ENCODE measurements around the gene ITGA5. TPM values are rescaled to one million over a fixed set of nuclear protein-coding genes. Genes with fewer than 3 reads are reported as not detected.

ITGA5 gene
- total RNA-seq, 6 experiments from 2014 or later, result 261 to 355 (median 329) TPM

DNA sequence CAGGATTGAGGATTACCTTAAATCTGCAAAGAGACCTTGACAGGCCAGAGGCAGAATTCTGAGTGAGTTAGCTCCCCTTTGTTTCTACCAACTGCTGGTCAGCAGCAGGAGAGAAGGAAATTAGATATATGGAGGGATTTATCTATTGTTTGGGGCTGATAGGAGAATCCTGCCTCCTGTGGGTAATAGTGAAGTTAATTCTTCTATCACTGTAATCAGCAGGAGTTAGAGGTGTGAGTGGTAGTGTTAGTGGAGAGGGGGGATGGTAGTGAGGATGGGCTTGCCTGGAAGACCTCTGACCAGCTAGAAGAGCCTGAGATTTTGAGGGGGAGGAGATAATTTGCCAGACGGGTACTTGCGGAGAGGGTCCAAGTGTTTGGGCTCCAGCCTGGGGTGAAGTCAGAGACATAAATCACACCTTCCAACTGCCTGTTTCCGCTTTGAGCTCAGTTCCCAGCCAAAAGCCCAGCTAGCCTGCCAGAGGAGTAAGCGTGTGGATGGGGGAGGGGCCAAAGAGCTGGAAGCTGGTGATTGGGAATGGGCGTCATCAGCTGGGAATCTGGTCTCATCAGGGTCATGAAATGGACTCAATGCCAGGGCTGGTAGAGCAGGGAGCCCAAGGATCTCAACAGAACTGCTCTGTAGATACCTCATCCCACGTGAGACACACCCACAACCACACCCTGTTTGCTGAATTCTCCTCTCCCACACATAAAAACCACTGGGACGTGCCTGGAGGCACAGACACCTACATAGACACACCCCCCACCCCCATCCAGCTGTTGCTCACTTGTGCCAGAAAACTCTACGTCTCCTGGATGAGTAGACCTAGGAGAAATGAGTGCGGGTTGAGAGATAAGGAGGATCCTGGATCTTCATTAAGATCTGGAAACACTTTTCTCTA is 13.1 kb upstream of the ITGA5 start:
- H3K27ac Mint-ChIP-seq, result peak overlapping the region; percentile 69
- H3K27me3 Mint-ChIP-seq (ENCODE audit: insufficient read depth), result peaks cover 1% of the 10 kb centered on the region
- H3K4me3 Mint-ChIP-seq, result peak overlapping the region; percentile 63

DNA sequence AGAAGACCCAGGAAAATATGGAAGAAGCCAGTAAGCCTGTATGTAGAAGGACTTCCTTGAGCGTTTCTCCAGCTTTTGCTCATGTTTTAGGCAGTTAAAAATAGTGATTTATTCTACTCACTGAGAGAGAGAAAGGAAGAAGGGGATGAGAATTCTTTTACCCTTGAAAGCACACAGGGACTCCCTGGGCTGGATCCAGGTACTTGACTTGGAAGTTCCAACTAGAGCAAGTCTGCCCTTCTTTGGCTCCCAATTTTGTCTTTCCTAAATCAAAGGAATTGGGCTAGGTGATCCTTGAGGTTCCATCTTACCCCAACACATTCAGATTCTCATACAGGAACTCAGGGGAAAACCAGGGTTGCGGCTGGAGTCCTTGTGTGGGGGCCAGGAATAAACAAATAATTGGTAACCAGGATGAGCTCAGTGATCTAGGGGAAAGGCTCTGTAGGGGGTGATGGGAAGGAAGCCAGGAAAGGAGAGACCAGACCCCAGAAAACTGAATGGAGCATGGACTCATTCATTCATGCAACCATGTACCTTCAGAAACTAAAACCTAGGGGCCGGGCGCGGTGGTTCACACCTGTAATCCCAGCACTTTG is 11.5 kb upstream of the ITGA5 start:
- Mint-ChIP-seq H3K9me3 (no peaks in the 10 kb centered on the region), H3K4me1 (ENCODE audit: low read depth) (peaks cover 69% of the 10 kb centered on the region), H3K36me3 (ENCODE audit: low read depth) (no peaks in the 10 kb centered on the region), H3K4me3 (no peak overlapping the region), H3K27me3 (ENCODE audit: insufficient read depth) (peaks cover 1% of the 10 kb centered on the region), H3K27ac (no peak overlapping the region)
- TF ChIP-seq, protein P1, sequence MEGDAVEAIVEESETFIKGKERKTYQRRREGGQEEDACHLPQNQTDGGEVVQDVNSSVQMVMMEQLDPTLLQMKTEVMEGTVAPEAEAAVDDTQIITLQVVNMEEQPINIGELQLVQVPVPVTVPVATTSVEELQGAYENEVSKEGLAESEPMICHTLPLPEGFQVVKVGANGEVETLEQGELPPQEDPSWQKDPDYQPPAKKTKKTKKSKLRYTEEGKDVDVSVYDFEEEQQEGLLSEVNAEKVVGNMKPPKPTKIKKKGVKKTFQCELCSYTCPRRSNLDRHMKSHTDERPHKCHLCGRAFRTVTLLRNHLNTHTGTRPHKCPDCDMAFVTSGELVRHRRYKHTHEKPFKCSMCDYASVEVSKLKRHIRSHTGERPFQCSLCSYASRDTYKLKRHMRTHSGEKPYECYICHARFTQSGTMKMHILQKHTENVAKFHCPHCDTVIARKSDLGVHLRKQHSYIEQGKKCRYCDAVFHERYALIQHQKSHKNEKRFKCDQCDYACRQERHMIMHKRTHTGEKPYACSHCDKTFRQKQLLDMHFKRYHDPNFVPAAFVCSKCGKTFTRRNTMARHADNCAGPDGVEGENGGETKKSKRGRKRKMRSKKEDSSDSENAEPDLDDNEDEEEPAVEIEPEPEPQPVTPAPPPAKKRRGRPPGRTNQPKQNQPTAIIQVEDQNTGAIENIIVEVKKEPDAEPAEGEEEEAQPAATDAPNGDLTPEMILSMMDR (IDR thresholded peaks at IDR 0.05), result no peak
- no peak for DNase-seq

More for the DNA sequence above, 13.1 kb upstream of the ITGA5 start:
- Mint-ChIP-seq H3K9me3 (no peaks in the 10 kb centered on the region), H3K36me3 (ENCODE audit: low read depth) (no peaks in the 10 kb centered on the region), H3K4me1 (ENCODE audit: low read depth) (peaks cover 62% of the 10 kb centered on the region)
- TF ChIP-seq, protein P1 (IDR thresholded peaks at IDR 0.05), result peak; percentile 33; the same call in 1 of the 2 replicates
- DNase-seq, result peak; percentile 58

DNA sequence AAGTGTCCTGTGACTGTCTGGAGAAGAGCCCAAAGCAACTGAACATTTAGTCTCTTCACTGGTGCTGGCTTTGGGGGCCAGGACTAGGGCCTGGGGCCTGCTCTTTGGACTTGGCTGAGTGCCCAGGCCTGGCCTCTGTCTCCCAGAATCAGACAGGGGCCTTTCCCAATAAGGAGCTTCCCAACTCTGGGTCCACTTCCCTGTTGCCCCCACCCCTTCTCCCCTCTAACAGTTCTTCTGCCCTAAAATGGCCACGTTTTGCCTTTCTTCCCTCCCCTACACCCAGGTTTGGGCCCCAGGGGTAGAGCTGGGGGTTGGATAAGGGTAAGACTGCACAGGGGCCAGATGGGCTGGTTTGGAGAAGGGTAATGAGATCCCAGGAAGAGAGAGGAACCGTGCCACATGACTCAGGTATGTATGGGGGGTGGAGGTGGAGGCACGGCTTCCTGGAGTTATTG is 10.0 kb upstream of the ITGA5 start:
- Mint-ChIP-seq H3K27ac (peak overlapping the region; percentile 89), H3K4me1 (ENCODE audit: low read depth) (peaks cover 77% of the 10 kb centered on the region), H3K27me3 (ENCODE audit: insufficient read depth) (peaks cover 1% of the 10 kb centered on the region), H3K9me3 (no peaks in the 10 kb centered on the region), H3K4me3 (peak overlapping the region; percentile 65), H3K36me3 (ENCODE audit: low read depth) (no peaks in the 10 kb centered on the region)
- DNase-seq, result no peak
- TF ChIP-seq, protein P1 (IDR thresholded peaks at IDR 0.05), result no peak

DNA sequence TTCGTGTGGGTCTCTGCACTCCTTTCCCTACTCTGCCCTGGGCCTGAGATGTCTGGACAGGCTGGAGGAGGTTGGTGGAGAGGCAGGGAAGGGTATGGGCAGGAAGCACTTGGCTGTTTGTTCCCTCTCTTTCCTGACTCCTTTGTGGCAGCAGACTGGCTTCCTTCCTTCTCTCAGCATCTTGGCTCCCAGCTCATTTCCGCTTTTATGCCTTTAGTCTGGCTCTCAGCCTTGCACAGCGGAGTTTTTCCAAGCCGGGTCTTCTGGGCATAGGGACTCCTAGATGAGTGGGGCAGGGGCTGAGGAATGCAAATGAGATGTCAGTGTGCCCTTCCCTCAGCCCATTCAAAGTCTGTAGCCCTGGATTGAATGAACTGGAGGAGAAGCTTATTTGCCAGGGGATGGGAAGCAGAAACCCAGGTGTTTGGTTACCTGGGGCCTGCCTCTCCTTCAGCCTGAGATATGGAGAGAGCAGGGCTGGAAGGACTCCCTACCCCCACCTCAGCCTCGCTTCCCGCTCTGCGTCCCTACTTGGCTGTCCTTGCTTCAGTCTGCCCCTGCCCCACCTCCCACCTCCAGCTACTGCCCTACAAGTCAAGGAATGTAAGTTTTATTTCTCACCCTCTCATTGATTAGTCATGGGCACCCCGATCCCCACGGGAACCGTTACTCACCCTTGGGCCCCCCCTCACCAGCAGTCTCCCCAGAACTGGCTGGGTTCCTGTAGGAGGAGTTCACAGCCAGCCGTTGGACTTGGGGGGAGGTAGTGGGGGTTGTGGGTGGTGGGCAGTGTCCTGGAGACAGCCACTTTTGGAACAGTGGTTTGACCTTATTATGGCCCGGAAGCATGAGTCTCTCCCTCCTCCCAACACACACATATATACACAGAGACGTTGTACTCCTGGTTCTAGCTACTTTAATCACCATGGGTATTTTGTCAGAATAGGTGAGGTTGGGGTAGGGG is 9.3 kb upstream of the ITGA5 start:
- H3K36me3 Mint-ChIP-seq (ENCODE audit: low read depth), result no peaks in the 10 kb centered on the region
- peaks cover 84% of the 10 kb centered on the region for H3K4me1 Mint-ChIP-seq (ENCODE audit: low read depth)
- TF ChIP-seq, protein P1 (IDR thresholded peaks at IDR 0.05), result no peak
- peak; percentile 84 for DNase-seq
- peak overlapping the region; percentile 65 for H3K4me3 Mint-ChIP-seq
- H3K27me3 Mint-ChIP-seq (ENCODE audit: insufficient read depth), result peaks cover 1% of the 10 kb centered on the region
- no peaks in the 10 kb centered on the region for H3K9me3 Mint-ChIP-seq
- peak overlapping the region; percentile 89 for H3K27ac Mint-ChIP-seq

DNA sequence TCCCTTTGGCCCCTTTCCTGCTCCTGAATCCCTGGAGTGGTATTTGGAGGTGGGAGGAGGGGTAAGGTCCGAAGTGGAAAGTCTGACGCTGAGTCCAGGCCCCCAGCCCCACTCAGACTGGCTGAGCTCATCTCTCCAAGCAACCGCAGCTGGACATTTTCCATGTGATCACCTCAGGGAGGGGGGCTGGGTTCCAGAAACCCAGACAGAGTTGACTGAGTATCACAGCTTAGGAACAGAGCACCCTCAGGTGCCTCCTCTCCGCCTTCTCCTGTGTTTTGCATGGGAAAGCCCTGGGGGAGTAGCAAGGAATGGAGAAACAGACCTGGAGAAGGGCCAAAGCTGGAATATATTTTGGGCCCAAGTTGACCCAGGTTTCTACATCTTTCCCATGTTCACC is 8.0 kb upstream of the ITGA5 start:
- TF ChIP-seq, protein P1 (IDR thresholded peaks at IDR 0.05), result no peak
- Mint-ChIP-seq H3K4me3 (no peak overlapping the region), H3K4me1 (ENCODE audit: low read depth) (peaks cover 89% of the 10 kb centered on the region), H3K9me3 (no peaks in the 10 kb centered on the region), H3K27me3 (ENCODE audit: insufficient read depth) (peaks cover 1% of the 10 kb centered on the region), H3K27ac (peak overlapping the region; percentile 89; the same call in 1 of the 2 replicates), H3K36me3 (ENCODE audit: low read depth) (no peaks in the 10 kb centered on the region)
- DNase-seq, result no peak
